Thyroid gland (tissue), 4 donors: ENCODE measurements around the gene RAB43.

Source experiments
- CTCF ChIP-seq, 6 experiments: fragments of 200-600 bp in 3 of 6; fragments of 450-650 bp in 3 of 6; sonication (generic) in 3 of 6; IDR thresholded peaks; one replicate each; pipeline ENCODE4 v1.5.1; 2016 to 2019; ENCODE audit warnings: antibody characterized with exemption in 6 of 6, mild to moderate bottlenecking in 2 of 6, inconsistent platforms in 1 of 6, moderate library complexity in 1 of 6
- POLR2A ChIP-seq, 2 donors: fragments of 450-650 bp; IDR thresholded peaks; one replicate each; pipeline ENCODE4 v1.6.1; 2017; ENCODE audit warnings: antibody characterized with exemption in 2 of 2, mild to moderate bottlenecking in 2 of 2, moderate library complexity in 1 of 2

GRCh38 chr3:129057249-129057648 is 64.4 kb downstream of the RAB43 start:
- TF ChIP-seq CTCF (IDR thresholded peaks at IDR 0.05) (no peak), POLR2A (IDR thresholded peaks at IDR 0.05) (no peak)
